H9 (cell line): ENCODE results near the gene FBXW9. TPM values are rescaled to one million over a fixed set of nuclear protein-coding genes. Genes with fewer than 3 reads are reported as not detected.

Experiments
- DNase-seq: peaks from one replicate; pipeline ENCODE4 v3.0.0-alpha.2; 2017
- H2AFZ ChIP-seq: one replicate; pipeline ENCODE4 v1.6.1; 2013; ENCODE audit warnings: mild to moderate bottlenecking, low read length, control low read depth, moderate library complexity
- H2AK5ac ChIP-seq: 2 replicates; pipeline ENCODE4 v1.6.1; 2013; ENCODE audit warnings: low read length, control low read depth, mixed read lengths; ENCODE audit not compliant: insufficient read length
- H2BK120ac ChIP-seq: one replicate; pipeline ENCODE4 v1.6.1; 2013; ENCODE audit warnings: low read depth, mild to moderate bottlenecking, low read length, control low read depth, inconsistent platforms; ENCODE audit not compliant: poor library complexity, severe bottlenecking
- H2BK12ac ChIP-seq: 2 replicates; pipeline ENCODE4 v1.6.1; 2013; ENCODE audit warnings: low read length, control low read depth, mixed read lengths, low read depth; ENCODE audit not compliant: insufficient read length
- H2BK15ac ChIP-seq: 2 replicates; pipeline ENCODE4 v1.6.1; 2013; ENCODE audit warnings: low read depth, low read length, control low read depth
- H2BK20ac ChIP-seq: one replicate; pipeline ENCODE4 v1.6.1; 2013; ENCODE audit warnings: low read depth, mild to moderate bottlenecking, low read length, control low read depth, inconsistent platforms; ENCODE audit not compliant: poor library complexity, severe bottlenecking
- H2BK5ac ChIP-seq: 2 replicates; pipeline ENCODE4 v1.6.1; 2013; ENCODE audit warnings: low read length, control low read depth, mixed read lengths; ENCODE audit not compliant: insufficient read length
- H3K14ac ChIP-seq: 2 replicates; pipeline ENCODE4 v1.6.1; 2013; ENCODE audit warnings: low read length, control low read depth; ENCODE audit not compliant: insufficient read depth
- H3K18ac ChIP-seq: 2 replicates; pipeline ENCODE4 v1.6.1; 2013; ENCODE audit warnings: low read depth, mild to moderate bottlenecking, mixed read lengths, low read length, control low read depth; ENCODE audit not compliant: insufficient read length
- H3K23ac ChIP-seq: 2 replicates; pipeline ENCODE4 v1.6.1; 2013; ENCODE audit warnings: low read length, control low read depth, mixed read lengths, low read depth; ENCODE audit not compliant: insufficient read length
- H3K23me2 ChIP-seq: 2 replicates; pipeline ENCODE4 v1.6.1; 2013; ENCODE audit warnings: low read depth, mild to moderate bottlenecking, mixed read lengths, low read length, control low read depth; ENCODE audit not compliant: insufficient read length, poor library complexity, severe bottlenecking
- H3K27ac ChIP-seq: 2 replicates; pipeline ENCODE4 v1.5.1; 2013; ENCODE audit warnings: low read length, control low read depth, mixed read lengths, low read depth; ENCODE audit not compliant: insufficient read length
- H3K27me3 ChIP-seq: 2 replicates; pipeline ENCODE4 v1.6.1; 2013; ENCODE audit warnings: low read length, control low read depth, inconsistent platforms; ENCODE audit not compliant: insufficient read depth
- H3K4ac ChIP-seq: 2 replicates; pipeline ENCODE4 v1.6.1; 2013; ENCODE audit warnings: low read depth, mild to moderate bottlenecking, control low read depth, inconsistent platforms, low read length, moderate library complexity
- H3K4me1 ChIP-seq: 2 replicates; pipeline ENCODE4 v1.6.1; 2013; ENCODE audit warnings: low read length, control low read depth, inconsistent platforms; ENCODE audit not compliant: insufficient read depth
- H3K4me2 ChIP-seq: 2 replicates; pipeline ENCODE4 v1.6.1; 2013; ENCODE audit warnings: low read length, control low read depth, mixed read lengths; ENCODE audit not compliant: insufficient read length, insufficient read depth
- H3K56ac ChIP-seq: 2 replicates; pipeline ENCODE4 v1.6.1; 2013; ENCODE audit warnings: low read depth, mild to moderate bottlenecking, mixed read lengths, low read length, control low read depth; ENCODE audit not compliant: insufficient read length
- H3K79me1 ChIP-seq: 2 replicates; pipeline ENCODE4 v1.6.1; 2013; ENCODE audit warnings: low read depth, mild to moderate bottlenecking, moderate library complexity, low read length, control low read depth, inconsistent platforms; ENCODE audit not compliant: insufficient read depth, poor library complexity, severe bottlenecking
- H3K79me2 ChIP-seq: 2 replicates; pipeline ENCODE4 v1.6.1; 2013; ENCODE audit warnings: low read length, control low read depth, inconsistent platforms; ENCODE audit not compliant: insufficient read depth
- H3K9ac ChIP-seq: 2 replicates; pipeline ENCODE4 v1.6.1; 2013; ENCODE audit warnings: low read length, control low read depth, mixed read lengths; ENCODE audit not compliant: insufficient read length; ENCODE audit errors: extremely low read depth
- H3K9me3 ChIP-seq: one replicate; pipeline ENCODE4 v1.6.1; 2013; ENCODE audit warnings: low read depth, low read length, inconsistent platforms; ENCODE audit not compliant: control insufficient read depth
- H3T11ph ChIP-seq: one replicate; pipeline ENCODE4 v1.6.1; 2013; ENCODE audit warnings: mild to moderate bottlenecking, low read length, control low read depth, inconsistent platforms
- H4K20me1 ChIP-seq: one replicate; pipeline ENCODE4 v1.6.1; 2013; ENCODE audit not compliant: control insufficient read depth, insufficient read length, insufficient read depth
- H4K5ac ChIP-seq: 2 replicates; pipeline ENCODE4 v1.6.1; 2013; ENCODE audit warnings: low read depth, mild to moderate bottlenecking, mixed read lengths, low read length, control low read depth; ENCODE audit not compliant: insufficient read length
- H4K8ac ChIP-seq: replicated peaks from 2 replicates; pipeline ENCODE4 v1.6.1; 2013; ENCODE audit warnings: low read length, control low read depth, mixed read lengths, low read depth; ENCODE audit not compliant: insufficient read length
- H4K91ac ChIP-seq: 2 replicates; pipeline ENCODE4 v1.6.1; 2013; ENCODE audit warnings: low read depth, mild to moderate bottlenecking, moderate library complexity, mixed read lengths, low read length, control low read depth; ENCODE audit not compliant: insufficient read length
- H3K27ac Mint-ChIP-seq, 3 experiments: 2 replicates in 2 of 3; 3 replicates in 1 of 3; pipeline ENCODE4 v1.8.0; 2020 to 2021; ENCODE audit warnings: mixed read lengths in 3 of 3, mild to moderate bottlenecking in 1 of 3, moderate library complexity in 1 of 3
- H3K27me3 Mint-ChIP-seq: 2 replicates; pipeline ENCODE4 v1.8.0; 2021; ENCODE audit warnings: low read depth, mild to moderate bottlenecking, moderate library complexity, mixed read lengths
- H3K36me3 Mint-ChIP-seq, 3 experiments: 2 replicates in 2 of 3; 3 replicates in 1 of 3; pipeline ENCODE4 v1.8.0; 2020 to 2021; ENCODE audit warnings: low read depth in 3 of 3, mixed read lengths in 3 of 3; ENCODE audit not compliant: insufficient read depth in 1 of 3
- H3K4me1 Mint-ChIP-seq, 2 experiments: 2 replicates each; pipeline ENCODE4 v1.8.0; 2020; ENCODE audit warnings: mixed read lengths in 2 of 2
- H3K4me3 Mint-ChIP-seq, 2 experiments: 2 replicates in 1 of 2; 3 replicates in 1 of 2; pipeline ENCODE4 v1.8.0; 2020 to 2021; ENCODE audit warnings: mild to moderate bottlenecking in 2 of 2, mixed read lengths in 2 of 2, moderate library complexity in 1 of 2
- H3K9me3 Mint-ChIP-seq, 2 experiments: 2 replicates in 1 of 2; 3 replicates in 1 of 2; pipeline ENCODE4 v1.8.0; 2020; ENCODE audit warnings: mild to moderate bottlenecking in 2 of 2, mixed read lengths in 2 of 2, moderate library complexity in 1 of 2
- CTCF ChIP-seq: fragments of 200-600 bp; sonication (generic); conservative IDR thresholded peaks from 3 replicates; pipeline ENCODE4 v1.8.0; 2021; ENCODE audit warnings: antibody characterized with exemption, mild to moderate bottlenecking
- WGBS: extraction: QIAGEN DNeasy Blood & Tissue Kit; methylation state at CpG from one replicate; pipeline ENCODE4 v1.1.7; 2013; ENCODE audit warnings: missing lambda C conversion rate, low lambda C conversion rate, mixed read lengths; ENCODE audit not compliant: insufficient read length; ENCODE audit errors: extremely low coverage; 5-methylcytosine and 5-hydroxymethylcytosine counted together
- total RNA-seq: library from RNA; stranded (reverse); gene quantifications from 2 replicates; pipeline ENCODE4 v1.2.1, GENCODE V29; 2021

FBXW9 gene
- total RNA-seq, 1 experiment from 2014 or later: 11.7 TPM

- no peaks in the 10 kb centered on the region for H3K79me2 ChIP-seq
- no peak overlapping the region for H3K4me3 Mint-ChIP-seq
- no peaks in the 10 kb centered on the region for H3K79me1 ChIP-seq
- WGBS: no CpG with 5 or more reads among the region's 12 CpGs
- H4K20me1 ChIP-seq: no peaks in the 10 kb centered on the region
- peaks cover 0 to 2% of the 10 kb centered on the region in 2 experiments; a peak in 1 of 5 replicates for H3K9me3 Mint-ChIP-seq
- H3K23me2 ChIP-seq: no peaks in the 10 kb centered on the region
- H4K8ac ChIP-seq: no peak overlapping the region
- no peak overlapping the region for H3K23ac ChIP-seq
- H3K27ac Mint-ChIP-seq: peak overlapping the region in 2 of 3 experiments; percentile 22 to 79; a peak in 3 of 7 replicates
- no peak overlapping the region for H3K56ac ChIP-seq
- DNase-seq: no peak
- H3K4ac ChIP-seq: no peak overlapping the region
- no peak overlapping the region for H3T11ph ChIP-seq
- H2AFZ ChIP-seq: no peak overlapping the region
- no peak overlapping the region for H2AK5ac ChIP-seq
- no peak overlapping the region for H2BK12ac ChIP-seq
- H3K27me3 Mint-ChIP-seq: no peaks in the 10 kb centered on the region
- H2BK5ac ChIP-seq: no peak overlapping the region
- no peaks in the 10 kb centered on the region for H3K4me1 ChIP-seq
- peaks cover 40 to 83% (median 70%) of the 10 kb centered on the region in 3 experiments for H3K36me3 Mint-ChIP-seq
- no peaks in the 10 kb centered on the region for H3K27me3 ChIP-seq
- H4K91ac ChIP-seq: no peak overlapping the region
- no peak overlapping the region for H3K14ac ChIP-seq
- peaks cover 2 to 14% of the 10 kb centered on the region in 2 experiments; a peak in 3 of 4 replicates for H3K4me1 Mint-ChIP-seq
- no peak overlapping the region for H3K18ac ChIP-seq
- H4K5ac ChIP-seq: no peak overlapping the region
- no peak overlapping the region for H2BK20ac ChIP-seq
- H2BK120ac ChIP-seq: no peak overlapping the region
- no peak overlapping the region for H3K4me2 ChIP-seq
- TF ChIP-seq CTCF: no peak
- H3K9me3 ChIP-seq: no peaks in the 10 kb centered on the region
- no peak overlapping the region for H3K27ac ChIP-seq
- no peak overlapping the region for H2BK15ac ChIP-seq
- H3K9ac ChIP-seq: no peak overlapping the region
Measured at GRCh38 chr19:12676928-12677327, 19.5 kb downstream of the FBXW9 start.
